Mucosa of gallbladder (tissue), 1 donor: Measurements from ENCODE around the gene NR2C2. TPM values are rescaled to one million over a fixed set of nuclear protein-coding genes. Genes with fewer than 3 reads are reported as not detected.
"Not testable (repeated sequence)": the region's sequence is repeated elsewhere in the genome, so short reads cannot be mapped to it uniquely, and the experiment has no call there.

Experiments used
- DNase-seq: peaks from one replicate; pipeline ENCODE4 v3.0.0-alpha.2; 2020; ENCODE audit warnings: low spot score
- total RNA-seq: library from RNA; stranded (reverse); gene quantifications from one replicate; pipeline ENCODE4 v1.2.1, GENCODE V29; 2021
- donor health status: DM: no; HTN: no; CAD: no.

NR2C2 gene
- total RNA-seq, 1 donor from 2014 or later = 52.6 TPM

DNA sequence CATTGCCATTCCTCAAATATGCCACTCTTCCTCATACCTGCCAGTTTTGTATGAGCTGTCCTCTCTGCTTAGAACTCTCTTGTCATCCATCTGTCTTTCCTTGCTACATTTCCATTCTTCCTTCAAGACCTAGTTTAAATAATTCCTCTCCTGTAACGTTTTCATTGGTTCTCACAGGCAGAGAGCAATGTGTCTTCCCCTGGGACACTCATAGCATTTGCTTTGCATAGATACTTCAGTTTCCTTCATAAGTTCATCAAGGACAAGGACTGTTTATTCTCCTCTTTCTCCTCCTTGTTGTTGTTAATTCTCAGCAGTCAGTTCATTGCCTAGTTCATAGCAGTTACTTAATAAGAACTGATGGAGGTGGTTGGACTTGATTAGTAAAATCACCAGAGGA, 10.5 kb downstream of the NR2C2 start:
- no peak for DNase-seq

DNA sequence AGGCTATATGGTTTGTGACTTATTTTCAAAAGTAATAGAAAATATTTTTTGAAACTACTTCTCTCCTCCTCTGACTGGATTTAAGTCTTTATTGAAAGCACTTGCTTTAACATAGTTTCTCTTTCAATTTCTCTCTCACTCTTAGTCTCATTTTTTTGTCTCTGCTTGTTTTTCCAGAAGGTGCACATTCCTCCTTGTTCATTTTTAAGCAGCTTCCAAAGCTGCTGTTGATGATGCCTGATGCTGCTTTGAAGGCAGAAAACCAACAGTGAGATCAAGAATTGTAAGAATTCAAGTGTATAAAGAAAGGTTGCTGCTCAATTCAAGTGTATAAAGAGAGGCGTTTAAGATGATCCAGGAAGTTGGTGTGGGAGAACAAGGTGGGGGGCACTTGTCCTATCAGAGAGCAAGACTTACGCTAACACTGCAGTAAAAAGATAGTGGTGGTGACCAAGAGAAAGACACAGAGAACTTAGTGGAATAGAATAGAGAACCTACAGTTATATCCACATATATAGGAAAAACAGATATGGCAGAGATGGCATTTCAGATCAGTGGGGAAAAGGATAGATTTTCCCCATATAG, 12.1 kb downstream of the NR2C2 start:
- no peak for DNase-seq

DNA sequence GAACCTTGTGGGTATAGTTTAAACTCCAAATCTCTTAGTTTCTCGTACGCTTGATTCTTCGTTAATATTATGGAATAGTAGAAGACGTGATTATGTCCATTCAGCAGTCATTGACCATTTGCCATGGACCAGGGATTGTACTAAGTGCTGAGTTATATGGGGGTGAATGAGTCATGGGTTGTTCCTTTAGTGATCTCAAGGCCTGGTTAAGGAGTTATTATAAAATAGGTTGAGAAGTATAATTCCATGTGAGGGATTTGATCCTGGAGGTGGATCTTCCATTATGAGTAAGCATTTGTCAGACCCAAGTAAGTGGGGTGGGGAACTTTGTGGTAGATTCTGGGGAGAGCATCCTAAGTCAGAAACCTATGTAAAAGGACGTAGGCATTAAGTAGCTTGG, 15.4 kb downstream of the NR2C2 start:
- DNase-seq = no peak

DNA sequence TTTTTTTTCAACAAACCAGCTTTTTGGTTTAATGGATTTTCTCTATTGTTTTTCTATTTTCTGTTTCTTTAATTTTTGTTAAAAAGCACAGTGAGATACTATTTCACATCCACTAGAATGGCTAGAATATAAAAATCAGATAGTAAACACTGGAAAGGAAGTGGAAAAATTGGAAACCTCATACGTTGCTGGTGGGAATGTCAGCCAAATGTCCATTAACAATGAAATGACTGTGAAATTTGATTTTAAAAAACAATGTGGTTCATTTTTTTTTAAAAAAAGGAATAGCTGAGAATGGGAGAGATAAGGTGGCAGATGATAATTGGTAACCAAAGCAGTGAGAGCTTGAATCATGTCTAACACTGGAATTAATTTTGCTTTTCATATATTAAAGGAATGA, 19.9 kb downstream of the NR2C2 start:
- no peak for DNase-seq

DNA sequence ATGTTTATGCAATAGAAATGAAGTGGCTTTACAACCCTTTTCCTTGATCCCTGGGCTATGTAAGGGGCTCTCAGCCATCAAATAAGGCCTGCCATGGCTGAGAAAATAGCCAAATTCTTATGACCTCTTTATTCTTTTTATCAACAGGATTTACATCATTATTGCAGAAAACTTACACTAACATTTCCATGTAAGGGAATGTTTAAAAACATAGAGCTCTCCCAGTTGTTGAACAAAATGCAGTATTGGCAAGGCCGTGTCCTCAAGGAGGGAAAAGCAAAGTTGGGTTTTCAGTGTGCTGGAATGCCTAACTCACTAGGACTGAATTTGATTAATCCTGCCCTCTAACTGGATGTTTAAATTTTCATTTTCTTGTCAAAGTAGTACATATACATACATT, 22.3 kb downstream of the NR2C2 start:
- no peak for DNase-seq

DNA sequence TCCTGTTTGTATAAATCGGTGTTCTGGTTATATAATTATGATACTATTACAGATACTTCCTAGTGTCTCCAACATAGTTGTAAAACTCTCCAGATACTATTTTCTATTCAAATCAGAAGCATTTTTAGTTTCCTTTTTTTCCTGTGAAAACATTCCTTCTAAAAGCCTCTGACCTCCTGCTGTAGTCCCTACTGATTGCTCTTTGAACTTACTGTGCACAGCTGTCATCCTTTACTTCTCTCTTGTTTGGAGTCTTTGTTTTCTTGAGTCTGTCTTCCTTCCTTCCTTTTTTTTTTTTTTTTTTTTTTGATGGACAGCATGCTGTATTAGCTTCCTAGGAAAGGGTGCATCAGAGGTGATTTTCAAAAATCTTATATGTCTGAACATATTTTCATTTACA, 28.9 kb downstream of the NR2C2 start:
- no peak for DNase-seq

DNA sequence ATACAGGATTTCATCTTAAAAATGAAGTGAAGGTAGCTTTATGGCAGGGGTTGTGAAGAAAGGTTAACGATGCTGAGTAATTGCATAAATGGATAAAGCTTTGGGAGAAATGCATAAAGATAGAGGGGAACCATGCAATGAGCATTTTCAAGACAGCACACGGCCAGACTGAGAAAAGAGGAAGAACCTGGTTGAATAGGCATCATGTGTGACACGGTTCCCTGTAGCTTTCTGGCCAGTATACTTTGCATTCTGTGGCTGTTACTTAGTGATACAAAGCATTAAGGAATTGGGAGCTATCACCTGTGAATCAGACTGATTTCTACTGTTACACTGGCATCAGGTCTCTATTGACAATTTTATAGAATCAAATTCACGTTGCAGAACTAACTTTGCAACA, 33.3 kb downstream of the NR2C2 start:
- DNase-seq = no peak

DNA sequence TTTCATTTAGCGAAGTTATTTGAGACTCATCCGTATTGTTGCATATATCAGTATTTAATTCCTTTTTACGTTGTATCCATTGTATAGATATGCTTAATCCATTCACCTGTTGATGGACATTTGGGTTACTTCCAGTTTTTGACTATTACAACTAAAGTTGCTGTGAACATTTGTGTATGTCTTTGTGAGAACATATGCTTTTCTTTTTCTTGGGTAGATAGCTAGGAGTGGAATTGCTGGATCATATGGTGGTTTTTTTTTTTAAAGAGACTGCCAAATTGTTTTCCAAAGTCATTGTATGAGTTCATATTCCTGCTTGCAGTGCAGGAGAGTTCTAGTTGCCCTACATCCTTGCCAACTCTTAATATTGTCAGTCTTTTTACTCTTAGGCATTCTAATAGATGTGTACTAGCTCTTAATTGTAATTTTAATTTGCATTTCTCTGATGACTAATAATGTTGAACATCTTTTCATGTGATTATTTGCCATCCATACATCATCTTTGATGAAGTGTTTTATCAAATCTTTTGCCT, 37.3 kb downstream of the NR2C2 start:
- no peak for DNase-seq

DNA sequence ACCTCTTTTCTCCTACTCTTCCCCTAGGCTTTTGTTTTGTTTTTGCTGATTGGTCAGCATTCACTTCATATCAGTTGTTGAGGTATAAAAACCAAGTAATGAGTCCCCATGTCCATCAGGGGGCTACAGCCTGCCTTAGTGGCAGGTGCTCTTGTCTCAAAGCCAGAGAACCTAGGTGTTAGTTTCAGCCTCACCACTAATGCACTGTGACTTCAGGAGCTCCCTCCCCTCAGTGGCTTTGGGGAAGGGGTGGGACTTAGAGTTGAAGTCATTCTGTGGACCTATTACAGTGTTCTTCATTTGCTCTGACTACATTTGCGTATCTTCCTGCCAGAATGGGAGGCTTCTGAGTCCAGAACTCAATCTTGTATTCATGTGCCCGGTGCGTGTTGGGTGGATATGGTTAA, 41.6 kb downstream of the NR2C2 start:
- DNase-seq = no peak

DNA sequence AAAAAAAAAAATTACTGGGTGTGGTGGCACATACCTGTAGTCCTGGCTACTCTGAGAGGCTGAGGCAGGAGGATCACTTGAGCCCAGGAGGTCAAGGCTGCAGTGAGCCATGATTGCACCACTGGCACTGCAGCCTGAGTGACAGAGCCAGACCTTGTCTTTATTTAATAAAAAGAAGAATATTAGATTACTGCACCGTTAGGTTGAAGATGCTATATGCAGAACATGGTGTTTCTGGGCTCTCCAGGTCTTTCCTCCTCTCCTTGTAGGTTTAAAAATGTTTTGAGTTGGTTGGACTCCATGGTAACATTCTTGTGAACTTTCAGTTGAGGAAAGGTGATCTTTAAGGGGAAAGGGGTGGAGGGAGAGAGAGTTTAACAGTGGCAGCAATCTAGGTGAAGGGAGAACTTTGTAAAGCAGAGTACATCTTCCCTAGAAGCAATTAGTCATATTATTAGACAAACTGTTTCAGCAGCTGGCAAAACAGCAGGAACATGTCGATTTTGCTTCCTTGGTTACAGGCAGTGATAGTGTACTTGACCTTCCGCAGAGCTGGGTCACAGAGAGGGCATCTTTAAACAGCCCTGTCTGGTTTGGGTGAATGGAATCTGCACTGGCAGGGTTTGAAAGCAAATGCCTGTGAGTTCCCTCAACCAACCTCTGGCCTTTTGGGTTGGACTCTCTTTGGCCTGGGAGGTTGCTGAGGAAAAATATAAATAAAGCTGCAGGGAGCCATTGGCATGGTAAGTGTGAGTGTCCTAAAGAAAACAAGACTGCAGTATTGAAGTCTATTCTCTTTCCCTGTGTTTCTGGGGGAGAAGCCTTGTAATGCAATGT, 42.8 kb downstream of the NR2C2 start:
- DNase-seq = peak; percentile 47

DNA sequence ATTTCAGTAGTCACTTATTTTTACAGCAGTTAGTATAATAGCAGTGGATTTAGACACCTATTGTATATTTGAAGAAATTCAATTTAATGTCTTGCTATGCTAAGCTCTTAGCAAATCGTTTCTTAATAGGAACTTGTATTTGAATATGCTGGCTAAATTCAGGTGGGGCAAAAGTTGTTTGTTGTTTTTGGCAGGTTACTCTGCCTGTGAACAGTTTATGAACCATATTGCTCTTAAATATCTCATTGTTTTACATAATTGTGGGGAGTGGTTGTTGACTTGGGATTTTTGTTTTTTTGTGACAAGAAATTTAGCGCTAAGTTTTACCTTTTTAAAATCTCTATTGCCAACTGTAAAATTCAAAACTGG, 43.4 kb downstream of the NR2C2 start:
- DNase-seq = no peak

DNA sequence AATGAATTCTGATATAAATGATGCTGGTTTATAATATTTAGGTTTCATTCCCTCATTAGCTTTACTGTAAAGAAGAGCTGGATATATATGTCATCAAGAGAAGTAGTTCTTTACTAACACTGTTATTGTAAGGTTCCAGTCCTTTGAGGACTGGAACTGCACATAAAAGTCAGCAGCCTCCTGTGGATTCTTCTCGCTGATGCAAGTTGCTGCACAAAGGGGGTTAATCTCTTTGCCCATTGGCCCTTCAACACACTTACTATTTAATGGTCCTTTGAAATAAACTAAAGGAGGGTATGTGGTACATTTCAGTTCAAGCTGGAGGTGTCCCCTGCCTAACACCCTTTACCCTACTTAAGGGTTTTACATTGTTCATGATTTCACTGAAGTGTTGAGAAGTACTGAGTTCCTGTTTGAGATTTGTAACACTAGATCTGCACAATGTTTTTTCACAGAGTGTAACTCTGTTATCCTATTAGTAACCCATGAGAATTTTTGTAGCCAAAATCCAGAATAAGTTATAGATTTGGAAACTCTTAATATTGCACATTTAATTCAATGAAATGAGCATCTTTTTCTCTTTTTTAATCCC, 43.9 kb downstream of the NR2C2 start:
- no peak for DNase-seq

DNA sequence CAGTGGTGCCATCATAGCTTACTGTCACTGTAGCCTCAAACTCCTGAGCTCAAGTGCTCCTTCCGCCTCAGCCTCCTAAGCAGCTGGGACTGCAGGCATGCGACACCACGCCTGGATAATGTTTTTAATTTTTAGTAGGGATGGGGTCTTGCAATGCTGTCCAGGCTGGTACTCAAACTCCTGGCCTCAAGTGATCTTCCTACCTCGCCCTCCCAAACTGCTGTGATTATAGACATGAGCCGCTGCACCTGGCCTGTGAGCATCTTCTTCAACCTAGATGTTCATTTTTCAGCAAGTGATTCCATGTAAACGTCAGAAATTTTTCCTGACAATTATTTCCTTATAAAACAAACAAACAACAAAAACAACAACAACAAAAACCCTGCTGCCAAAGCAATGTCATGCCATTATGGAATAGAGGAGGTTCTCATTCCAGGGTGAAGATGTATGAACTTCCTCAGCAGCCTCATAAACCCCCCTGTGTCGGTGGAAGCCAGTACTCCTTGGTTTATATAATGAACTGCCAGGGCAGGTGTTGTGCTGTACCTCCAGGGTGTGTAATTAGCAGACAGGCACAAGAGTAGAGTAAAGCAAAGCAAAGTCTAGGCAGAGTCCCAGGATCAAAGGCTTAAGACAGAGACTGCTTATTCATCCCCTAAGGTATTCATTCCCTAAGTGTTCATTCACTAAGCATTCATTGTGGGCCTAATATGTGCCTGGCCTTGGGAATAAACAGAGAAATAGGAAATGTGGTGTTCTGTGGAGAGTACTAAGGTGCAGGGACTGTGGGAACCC, 44.6 kb downstream of the NR2C2 start:
- DNase-seq = no peak

DNA sequence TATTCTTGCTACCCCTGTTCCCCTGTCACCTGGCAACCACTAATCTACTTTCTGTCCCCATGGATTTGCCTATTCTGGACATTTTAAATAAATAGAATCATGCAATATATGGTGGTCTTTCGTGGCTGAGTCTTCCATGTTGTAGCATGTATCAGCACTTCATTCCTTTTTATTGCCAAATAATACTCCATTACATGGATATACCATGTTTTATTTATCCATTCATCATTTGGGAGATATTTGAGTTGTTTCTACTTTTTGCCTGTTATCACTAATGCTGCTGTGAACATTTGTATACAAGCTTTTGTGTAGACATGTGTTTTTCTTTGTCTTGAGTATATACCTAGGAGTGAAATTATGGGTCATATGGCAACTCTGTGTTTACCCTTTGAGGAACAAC, 50.6 kb downstream of the NR2C2 start:
- no peak for DNase-seq

DNA sequence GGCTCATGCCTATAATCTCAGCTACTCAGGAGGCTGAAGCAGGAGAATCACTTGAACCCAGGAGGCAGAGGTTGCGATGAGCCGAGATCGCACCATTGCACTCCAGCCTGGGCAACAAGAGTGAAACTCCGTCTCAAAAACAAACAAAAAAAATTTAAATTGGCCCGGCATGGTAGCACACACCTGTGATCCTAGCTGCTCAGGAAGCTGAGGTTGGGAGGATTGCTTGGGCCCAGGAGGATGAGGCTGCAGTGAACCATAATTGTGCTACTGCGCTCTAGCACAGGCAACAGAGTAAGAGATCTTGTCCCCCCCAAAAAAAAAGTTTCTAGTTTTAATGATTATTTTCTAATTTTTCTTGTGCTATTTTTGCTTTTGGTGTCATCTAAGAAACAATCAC, 51.8 kb downstream of the NR2C2 start:
- not testable (repeated sequence) for DNase-seq

DNA sequence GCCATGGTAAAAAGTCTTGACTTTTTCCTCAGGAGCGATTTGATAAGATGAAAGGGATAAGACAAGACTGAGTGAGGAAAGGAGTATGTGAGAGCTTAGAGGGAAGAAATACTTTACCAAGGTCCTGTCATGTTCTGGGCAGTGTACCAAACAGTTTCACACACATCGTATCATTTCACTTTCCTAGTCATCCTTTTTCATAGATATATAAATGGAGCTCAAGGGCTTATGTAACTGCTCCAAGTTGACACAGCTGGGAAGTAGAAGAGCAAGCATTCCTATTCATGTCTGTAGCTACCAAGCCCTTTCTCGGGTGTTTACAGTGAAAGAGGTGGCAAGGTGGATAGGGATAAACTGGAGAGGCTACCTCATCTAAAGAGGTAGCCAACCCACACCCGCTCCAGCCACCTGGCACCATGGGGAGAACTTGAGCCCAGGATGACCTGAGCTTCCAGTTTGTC, 60.3 kb downstream of the NR2C2 start:
- no peak for DNase-seq

DNA sequence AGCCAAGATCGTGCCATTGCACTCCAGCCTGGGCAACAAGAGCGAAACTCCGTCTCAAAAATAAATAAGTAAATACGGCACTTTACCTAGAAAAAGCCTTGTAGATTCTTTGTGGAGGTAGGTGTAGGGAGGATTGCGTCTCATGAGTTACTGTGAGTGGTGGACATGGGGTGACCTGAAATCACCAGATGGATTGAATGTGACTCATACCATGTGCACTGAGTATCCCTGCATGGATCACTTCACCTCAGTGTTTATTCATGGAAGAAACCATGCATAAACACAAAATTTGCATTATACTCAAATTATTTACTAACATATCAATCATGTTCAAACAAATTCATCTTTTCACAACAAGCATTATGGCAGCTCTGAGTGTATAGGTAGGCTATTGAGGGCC, 61.8 kb downstream of the NR2C2 start:
- no peak for DNase-seq

DNA sequence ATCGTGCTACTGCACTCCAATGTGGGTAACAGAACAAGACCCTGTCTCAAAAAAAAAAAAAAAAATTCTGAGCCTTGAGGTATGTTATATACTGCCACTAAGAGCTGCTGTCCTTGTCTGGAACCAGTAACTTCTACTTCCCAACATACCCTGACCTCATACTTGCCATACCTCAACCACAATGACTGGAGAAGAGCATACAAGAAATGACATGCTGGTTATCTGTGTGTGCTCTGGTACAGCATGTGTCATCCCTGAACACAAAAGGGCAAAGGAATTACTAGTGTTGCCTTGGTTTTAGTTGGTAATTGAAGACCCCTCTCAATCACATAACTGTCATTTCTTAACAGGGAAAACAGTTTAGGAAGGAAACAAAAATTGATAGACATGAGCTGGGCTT, 63.3 kb downstream of the NR2C2 start:
- DNase-seq = no peak

DNA sequence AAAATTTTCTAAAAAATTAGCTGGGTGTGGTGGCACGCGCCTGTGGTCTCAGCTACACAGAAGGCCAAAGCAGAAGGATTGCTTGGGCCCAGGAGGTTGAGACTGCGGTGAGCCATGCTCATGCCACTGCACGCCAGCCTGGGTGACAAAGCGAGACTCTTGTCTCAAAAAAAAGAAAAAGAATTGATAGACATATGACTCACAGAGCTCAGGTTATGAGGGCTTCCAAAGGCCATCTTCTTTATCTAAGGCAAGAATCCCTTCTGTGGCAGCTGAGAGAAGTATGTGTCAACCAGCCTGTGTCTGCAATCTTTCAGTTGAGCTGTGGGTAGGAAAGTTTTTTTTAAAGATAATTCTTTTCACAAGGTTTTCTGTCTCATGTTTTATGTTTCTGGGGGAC, 63.8 kb downstream of the NR2C2 start:
- no peak for DNase-seq

DNA sequence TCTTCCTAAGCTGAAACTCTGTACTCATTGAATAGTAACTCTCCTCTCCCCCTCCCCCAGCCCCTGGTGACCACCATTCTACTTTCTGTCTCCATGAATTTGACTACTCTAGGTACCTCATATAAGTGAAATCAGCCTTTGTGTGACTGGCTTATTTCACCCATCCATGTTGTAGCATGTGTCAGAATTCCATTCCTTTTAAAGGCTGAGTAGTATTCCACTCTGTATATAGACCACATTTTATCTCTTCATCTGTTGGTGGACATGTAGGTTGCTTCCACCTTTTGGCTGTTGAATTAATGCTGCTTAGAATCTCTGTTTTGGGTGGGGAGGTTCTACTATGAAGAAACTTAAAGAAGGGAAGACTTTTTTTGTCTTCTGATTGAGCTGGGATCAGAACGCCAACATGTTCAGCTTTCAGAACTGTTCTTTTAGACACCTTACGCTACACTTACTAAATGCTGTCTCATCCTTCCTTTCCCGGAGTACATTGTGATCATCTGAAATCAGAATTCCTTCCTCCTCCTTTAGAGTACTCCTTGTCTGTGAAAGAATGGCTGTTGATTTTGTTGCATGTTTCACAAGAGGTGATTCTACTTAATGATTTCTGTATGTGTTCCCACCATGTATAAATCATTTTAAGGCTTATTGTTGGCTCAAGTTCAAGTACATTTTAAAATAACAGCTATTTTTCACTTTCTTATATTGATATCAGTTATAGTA, 67.4 kb downstream of the NR2C2 start:
- no peak for DNase-seq

DNA sequence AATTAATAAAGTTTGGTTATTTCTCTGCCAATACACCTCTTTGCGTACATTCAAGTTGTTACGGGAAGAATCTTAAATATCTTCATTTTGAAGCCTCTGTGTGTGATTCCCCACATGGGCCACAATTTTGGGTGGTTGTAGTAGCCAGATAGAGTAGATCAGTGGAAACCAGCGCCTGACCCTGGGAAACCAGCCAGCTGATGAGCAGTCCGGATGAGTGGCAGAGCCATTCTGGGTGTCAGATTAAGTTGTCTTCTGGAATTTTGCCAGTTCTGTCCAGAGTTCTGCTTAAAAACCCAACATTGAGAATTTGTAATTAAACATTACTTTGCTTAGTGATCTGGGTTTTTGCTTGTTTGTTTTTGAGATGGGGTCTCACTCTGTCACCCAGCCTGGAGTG, 68.1 kb downstream of the NR2C2 start:
- DNase-seq = no peak

DNA sequence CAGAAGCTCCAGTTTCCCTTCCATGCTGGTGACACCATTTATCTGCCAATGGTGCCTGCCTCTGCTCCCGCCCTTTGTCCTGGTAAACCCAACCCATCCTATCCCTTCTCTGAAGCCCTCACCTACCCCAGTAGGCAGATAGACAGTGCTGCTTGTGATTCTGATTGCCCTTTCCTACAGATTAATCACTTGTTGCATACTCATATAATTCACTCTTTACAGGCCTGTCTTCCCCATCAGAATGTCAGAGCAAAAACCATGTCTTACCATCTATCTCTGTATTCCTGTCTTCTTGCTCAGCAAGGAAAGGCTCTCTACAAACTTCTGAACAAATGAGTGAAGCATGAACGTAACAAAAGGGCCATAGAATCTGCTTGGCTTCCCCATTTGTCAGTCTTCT, 69.8 kb downstream of the NR2C2 start:
- DNase-seq = no peak
